ENCODE measurements around the gene FBRS. TPM values are rescaled to one million over a fixed set of nuclear protein-coding genes. Genes with fewer than 3 reads are reported as not detected.

Gene FBRS
- total RNA-seq, 2 experiments from 2014 or later = 107 to 119 TPM

DNA sequence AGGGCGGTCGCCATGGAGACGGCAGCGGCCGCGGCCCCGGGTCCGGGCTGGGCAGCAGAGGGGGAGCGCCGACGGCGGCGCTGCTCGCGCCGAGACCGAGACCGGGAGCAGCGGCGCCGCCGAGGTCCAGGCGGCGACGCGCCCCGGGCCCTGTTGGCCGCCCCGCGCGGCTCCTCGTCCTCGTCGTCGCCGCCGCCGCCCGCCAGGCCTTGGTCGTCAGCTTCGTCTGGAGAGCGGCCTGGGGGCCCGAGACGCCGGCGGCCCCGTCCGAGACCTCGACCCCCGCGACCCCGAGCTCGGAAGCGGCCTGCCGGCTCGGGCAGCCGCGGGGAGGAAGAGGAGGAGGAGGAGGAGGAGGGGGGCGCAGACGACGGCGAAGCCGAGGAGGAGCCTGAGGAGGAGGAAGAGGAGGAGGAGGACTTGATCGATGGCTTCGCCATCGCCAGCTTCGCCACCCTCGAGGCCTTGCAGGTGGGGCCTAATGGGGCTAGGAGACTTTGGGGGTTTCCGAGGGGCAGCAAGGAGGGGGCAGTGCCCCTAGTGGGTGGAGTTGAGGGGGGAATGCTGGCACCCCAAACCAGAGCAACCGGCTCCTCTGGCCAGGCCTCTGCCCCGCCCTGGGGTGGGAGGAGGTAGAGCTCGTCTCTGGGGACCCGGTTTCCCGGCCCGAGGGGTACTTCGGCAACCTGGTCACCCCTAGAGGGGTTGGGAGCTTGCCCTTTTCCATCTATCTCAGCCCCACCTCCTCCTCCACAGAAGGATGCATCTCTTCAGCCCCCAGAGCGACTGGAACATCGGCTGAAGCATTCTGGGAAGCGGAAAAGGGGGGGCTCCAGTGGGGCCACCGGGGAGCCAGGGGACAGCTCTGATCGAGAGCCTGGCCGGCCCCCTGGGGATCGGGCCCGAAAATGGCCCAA, 1.5 kb downstream of the FBRS start:
- ChIA-PET POLR2A (interaction anchor here (0.7 to 1.8 kb wide), 5 partner anchors 9 to 188 kb away, joined by 3 to 7 read pairs (median 5); partner anchors contain the start of gene PRR14), CTCF (interaction anchor here (0.6 to 4.7 kb wide), 10 partner anchors 9 to 583 kb away, joined by 3 to 43 read pairs (median 4); partner anchors contain the start of genes DCTPP1, PRR14 and SRCAP)

DNA sequence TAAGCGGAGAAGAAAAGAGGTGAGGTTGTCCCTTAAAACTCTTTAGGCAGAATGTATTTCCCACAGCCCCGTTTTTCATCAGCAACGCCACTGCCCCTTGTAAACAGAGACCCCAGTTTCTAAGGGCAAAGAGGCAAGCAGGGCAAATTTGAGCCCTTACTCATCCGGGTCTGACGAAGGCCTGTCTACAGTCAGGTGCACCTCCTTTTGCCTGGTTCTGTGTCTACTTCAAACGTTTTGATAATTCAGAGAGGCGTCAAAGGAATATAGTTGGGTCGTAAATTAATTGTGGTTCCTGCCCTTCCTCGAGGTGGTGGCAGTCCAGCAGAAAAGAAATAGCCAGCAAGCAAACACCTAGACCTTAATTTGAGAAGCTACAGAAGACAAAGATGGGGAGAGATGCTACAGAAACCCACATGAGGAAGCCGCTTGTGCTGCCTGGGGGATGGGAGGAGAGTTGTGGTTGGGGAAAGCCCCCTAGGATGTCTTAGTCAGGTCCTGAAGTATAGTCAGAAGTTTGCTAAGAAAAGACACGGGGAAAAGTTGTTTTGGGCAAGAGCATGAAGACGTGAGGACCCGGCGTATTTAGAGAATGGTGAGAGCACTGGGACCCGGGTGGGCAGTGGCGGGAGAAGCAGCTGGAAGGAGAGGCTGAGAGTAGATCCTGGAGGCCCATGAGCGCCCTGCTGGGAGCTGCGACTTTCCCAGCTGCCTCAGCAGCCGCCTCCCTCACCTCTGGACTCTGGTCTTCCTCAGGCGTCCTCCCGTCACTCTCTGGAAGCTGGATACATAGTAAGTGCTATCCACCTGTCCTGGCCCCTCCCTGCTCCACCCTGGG, 2.4 kb downstream of the FBRS start:
- POLR2A ChIA-PET = interaction anchor here (0.7 to 1.0 kb wide), 2 partner anchors 10 to 34 kb away, joined by 3 to 5 read pairs; partner anchors contain the start of gene PRR14

DNA sequence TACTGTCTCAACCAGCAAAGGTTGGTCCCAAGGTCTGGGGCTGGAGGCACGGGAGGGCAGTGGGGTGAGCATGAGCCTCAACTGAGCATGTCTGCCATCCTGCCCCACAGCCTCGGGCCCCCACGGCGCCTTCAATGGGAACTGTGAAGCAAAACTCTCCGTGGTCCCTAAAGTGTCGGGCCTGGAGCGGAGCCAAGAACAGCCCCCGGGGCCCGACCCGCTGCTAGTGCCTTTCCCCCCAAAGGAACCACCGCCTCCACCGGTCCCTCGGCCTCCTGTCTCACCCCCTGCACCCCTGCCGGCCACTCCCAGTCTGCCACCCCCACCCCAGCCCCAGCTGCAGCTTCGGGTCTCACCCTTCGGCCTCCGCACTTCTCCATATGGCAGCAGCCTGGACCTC, 4.2 kb downstream of the FBRS start:
- ChIA-PET CTCF (interaction anchor here (2.2 to 4.7 kb wide), 2 partner anchors 33 to 233 kb away, joined by 7 to 43 read pairs; partner anchors contain the start of gene DCTPP1), POLR2A (no interaction called here)

More for the DNA sequence above, 2.4 kb downstream of the FBRS start:
- CTCF ChIA-PET = interaction anchor here (1.2 to 4.7 kb wide), 4 partner anchors 10 to 231 kb away, joined by 5 to 43 read pairs (median 10); partner anchors contain the start of genes DCTPP1 and PRR14

DNA sequence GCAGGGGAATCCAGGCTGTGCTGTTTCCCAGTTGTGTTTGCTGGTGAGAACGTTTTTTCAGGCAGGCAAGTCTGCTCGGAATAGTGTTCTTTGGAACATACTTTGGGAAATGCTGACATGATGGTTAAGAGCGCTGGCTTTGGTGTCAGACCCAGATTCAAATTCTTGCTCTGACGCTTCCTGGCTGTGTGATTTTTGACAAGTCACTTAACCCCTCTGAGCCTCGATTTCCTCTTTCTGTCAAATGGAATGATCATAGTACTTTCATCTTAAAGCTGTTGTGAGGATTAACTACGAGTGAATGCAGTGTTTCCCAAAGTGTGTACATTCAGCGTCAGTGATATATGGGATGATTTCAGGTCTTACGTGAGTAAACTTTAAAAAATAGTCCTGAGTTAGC, 4.8 kb downstream of the FBRS start:
- ChIA-PET CTCF (interaction anchor here (0.6 to 2.0 kb wide), 3 partner anchors 24 to 276 kb away, joined by 3 to 6 read pairs (median 4); no protein-coding TSS in a partner anchor), POLR2A (no interaction called here)

DNA sequence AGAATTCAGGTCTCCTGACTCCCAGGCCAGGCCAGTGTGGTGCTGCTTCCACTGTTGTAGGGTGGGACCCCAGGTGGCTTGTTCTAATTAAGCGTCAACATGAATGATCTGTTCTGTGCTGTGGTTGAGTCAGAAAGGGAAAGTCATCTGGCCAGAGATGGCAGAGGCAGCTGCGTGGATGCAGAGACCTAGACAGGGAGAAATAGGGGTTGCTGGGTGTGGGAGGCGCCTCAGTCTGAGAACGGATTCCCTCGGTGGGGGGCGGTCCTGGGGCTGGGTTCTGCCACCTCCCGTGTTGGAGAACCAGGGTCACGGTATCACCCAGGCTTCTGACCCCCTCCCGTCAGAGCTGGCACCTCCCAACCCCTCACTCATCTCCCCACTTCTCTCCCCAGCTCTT, 5.6 kb downstream of the FBRS start:
- POLR2A ChIA-PET = interaction anchor here (0.5 kb wide), 1 partner anchor 25 kb away, joined by 3 read pairs; no protein-coding TSS in a partner anchor
- CTCF ChIA-PET = interaction anchor here (0.6 to 2.0 kb wide), 3 partner anchors 23 to 50 kb away, joined by 3 to 6 read pairs (median 4); no protein-coding TSS in a partner anchor

- CTCF ChIA-PET = interaction anchor here (0.6 to 2.0 kb wide), 3 partner anchors 23 to 49 kb away, joined by 3 to 6 read pairs (median 4); no protein-coding TSS in a partner anchor
Measured at GRCh38 chr16:30664616-30665109, 6.4 kb downstream of the FBRS start.

GRCh38 chr16:30665155-30665829, 7.1 kb downstream of the FBRS start:
- CTCF ChIA-PET = interaction anchor here (1.3 kb wide), 1 partner anchor 29 kb away, joined by 3 read pairs; no protein-coding TSS in a partner anchor
- POLR2A ChIA-PET = no interaction called here

More at GRCh38 chr16:30664616-30665109, 6.4 kb downstream of the FBRS start:
- POLR2A ChIA-PET = no interaction called here

GRCh38 chr16:30665830-30666190, 7.6 kb downstream of the FBRS start:
- CTCF ChIA-PET = no interaction called here
- POLR2A ChIA-PET = no interaction called here

DNA sequence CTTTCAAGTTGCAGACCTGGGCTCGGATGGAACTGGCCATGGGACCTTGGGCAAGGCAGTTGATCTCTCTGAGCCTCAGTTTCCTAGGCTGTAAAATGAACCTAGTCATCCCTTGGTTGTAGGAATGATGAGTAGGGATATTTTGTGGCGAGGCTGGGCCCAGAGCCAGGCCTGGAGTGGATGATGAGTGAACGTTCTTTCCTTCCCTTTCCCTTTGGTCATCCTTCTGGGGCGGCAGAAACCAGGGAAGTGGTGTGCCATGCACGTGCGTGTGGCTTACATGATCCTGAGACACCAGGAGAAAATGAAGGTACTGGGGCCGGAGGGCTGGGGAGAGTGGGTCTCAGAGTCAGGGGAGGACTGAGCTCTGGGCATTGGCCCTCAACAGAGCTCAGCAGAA, 8.4 kb downstream of the FBRS start:
- CTCF ChIA-PET = interaction anchor here (0.6 to 1.5 kb wide), 2 partner anchors 27 to 277 kb away, joined by 3 to 4 read pairs; no protein-coding TSS in a partner anchor

GRCh38 chr16:30667361-30667905, 9.2 kb downstream of the FBRS start:
- ChIA-PET POLR2A (no interaction called here), CTCF (interaction anchor here (0.6 to 1.5 kb wide), 2 partner anchors 26 to 278 kb away, joined by 3 to 4 read pairs; no protein-coding TSS in a partner anchor)

More for the DNA sequence above, 8.4 kb downstream of the FBRS start:
- POLR2A ChIA-PET = no interaction called here

- POLR2A ChIA-PET = no interaction called here
Measured at GRCh38 chr16:30668393-30668792, 10.2 kb downstream of the FBRS start.

DNA sequence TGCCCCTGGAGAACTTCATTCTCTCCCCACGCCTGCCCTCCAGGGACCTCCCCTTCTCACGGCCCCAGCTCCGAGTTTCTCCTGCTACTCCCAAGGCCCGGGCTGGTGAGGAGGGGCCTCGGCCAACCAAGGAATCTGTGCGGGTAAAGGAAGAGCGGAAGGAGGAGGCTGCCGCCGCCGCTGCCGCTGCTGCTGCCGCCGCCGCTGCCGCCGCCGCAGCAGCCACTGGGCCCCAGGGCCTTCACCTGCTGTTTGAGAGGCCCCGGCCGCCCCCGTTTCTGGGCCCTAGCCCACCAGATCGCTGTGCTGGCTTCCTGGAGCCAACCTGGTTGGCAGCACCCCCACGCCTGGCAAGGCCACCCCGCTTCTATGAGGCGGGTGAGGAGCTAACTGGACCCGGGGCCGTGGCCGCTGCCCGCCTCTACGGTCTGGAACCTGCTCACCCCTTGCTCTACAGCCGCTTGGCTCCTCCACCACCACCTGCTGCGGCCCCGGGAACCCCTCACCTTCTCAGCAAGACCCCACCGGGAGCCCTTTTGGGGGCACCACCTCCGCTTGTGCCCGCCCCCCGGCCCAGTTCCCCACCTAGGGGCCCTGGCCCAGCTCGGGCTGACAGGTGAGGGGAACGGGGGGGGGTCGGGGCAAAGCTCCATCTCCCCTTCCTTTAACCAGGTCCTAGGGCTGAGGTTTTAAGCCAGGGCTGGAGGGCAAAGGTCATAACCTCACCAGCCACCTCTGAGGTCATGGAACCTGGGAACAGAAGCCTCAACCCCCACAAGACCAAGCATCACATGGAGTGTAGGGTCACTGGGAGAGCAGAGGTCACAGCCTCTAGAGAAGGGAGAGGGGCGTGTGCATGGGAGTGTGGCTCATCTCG, 11.0 kb downstream of the FBRS start:
- POLR2A ChIA-PET = no interaction called here
- CTCF ChIA-PET = no interaction called here

More at GRCh38 chr16:30668393-30668792, 10.2 kb downstream of the FBRS start:
- CTCF ChIA-PET = no interaction called here

- ChIA-PET CTCF (no interaction called here), POLR2A (no interaction called here)
Measured at GRCh38 chr16:30669903-30670824, 11.9 kb downstream of the FBRS start.

- CTCF ChIA-PET = interaction anchor here (0.9 kb wide), 1 partner anchor 61 kb away, joined by 4 read pairs; no protein-coding TSS in a partner anchor
Measured at GRCh38 chr16:30675143-30675542, 16.9 kb downstream of the FBRS start.

DNA sequence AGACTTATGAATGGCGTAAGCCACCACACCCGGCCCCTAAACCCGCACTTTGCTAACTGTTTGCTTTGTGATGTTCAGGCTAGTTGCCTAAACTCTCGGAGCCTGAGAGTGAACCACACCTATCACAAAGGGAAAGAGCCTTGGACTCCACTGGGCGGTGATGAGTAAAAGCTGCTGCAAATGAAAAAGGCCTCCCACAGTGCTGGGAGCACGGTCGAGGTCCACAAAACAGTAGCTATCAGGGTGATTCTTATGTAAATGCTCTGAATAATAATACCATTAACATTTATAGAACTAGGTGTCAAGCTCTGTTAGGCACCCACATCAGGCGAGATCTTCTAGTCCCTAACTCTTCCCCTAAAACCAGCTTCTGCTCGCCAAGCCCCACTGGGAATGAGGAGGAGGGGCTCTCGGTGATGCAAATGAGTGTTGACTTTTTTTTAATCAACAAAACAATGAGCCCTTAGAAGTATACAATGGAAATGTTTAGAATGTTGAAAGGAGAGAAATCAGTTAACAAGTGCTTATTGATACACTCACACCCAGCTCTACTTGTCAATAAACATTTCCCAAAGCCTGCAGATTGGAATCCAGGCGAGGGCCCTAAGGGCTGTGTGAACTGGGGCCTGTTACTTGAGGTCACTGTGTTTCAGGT, 19.8 kb downstream of the FBRS start:
- ChIA-PET POLR2A (no interaction called here), CTCF (interaction anchor here (0.9 to 1.9 kb wide), 2 partner anchors 16 to 19 kb away, joined by 3 to 4 read pairs; no protein-coding TSS in a partner anchor)

More at GRCh38 chr16:30675143-30675542, 16.9 kb downstream of the FBRS start:
- POLR2A ChIA-PET = no interaction called here

DNA sequence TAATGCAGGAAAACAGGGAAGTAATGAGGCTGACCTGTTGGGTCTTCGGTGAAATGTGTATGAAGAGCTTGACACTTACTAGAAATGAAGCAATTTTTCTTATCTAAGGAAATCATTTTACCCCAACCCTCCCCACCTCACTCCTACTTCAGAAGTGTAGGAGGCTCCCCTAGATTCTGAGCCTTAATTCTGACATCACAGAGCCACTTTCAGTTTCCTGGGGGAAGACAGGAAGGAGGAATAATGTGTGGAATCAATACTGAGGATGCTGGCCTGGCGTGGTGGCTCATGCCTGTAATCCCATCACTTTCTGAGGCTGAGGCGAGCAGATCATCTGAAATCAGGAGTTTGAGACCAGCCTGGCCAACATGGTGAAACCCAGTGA, 20.3 kb downstream of the FBRS start:
- ChIA-PET POLR2A (no interaction called here), CTCF (interaction anchor here (0.9 to 1.9 kb wide), 2 partner anchors 15 to 19 kb away, joined by 3 to 4 read pairs; no protein-coding TSS in a partner anchor)

Measured in activated CD8-positive, alpha-beta memory T cell treated with anti-CD3 and anti-CD28 coated beads for 36 hours (primary cell).